ENCODE data around the gene FARP2.
A peak's percentile ranks its signal among the peaks of the same experiment; 100 is the strongest.

FARP2 gene

GRCh38 chr2:241323778-241324177, 32.3 kb upstream of the FARP2 start:
- no peak for DNase-seq (ENCODE audit: low read depth in 2 of 2)

- no peak for DNase-seq (ENCODE audit: low read depth in 2 of 2)
Measured at GRCh38 chr2:241324775-241325174, 31.3 kb upstream of the FARP2 start.

- no peak for DNase-seq (ENCODE audit: low read depth in 2 of 2)
Measured at GRCh38 chr2:241325257-241325656, 30.8 kb upstream of the FARP2 start.

- no peak for DNase-seq (ENCODE audit: low read depth in 2 of 2)
Measured at GRCh38 chr2:241329669-241330615, 26.1 kb upstream of the FARP2 start.

- no peak for DNase-seq (ENCODE audit: low read depth in 2 of 2)
Measured at GRCh38 chr2:241330616-241330981, 25.5 kb upstream of the FARP2 start.

GRCh38 chr2:241334813-241335212, 21.3 kb upstream of the FARP2 start:
- DNase-seq (ENCODE audit: low read depth in 2 of 2), result no peak

- DNase-seq (ENCODE audit: low read depth in 2 of 2), result no peak
Measured at GRCh38 chr2:241339839-241340630, 16.1 kb upstream of the FARP2 start.

GRCh38 chr2:241340631-241341163, 15.4 kb upstream of the FARP2 start:
- no peak for DNase-seq (ENCODE audit: low read depth in 2 of 2)

GRCh38 chr2:241344925-241345651, 11.0 kb upstream of the FARP2 start:
- no peak for DNase-seq (ENCODE audit: low read depth in 2 of 2)

GRCh38 chr2:241349941-241350340, 6.1 kb upstream of the FARP2 start:
- no peak for DNase-seq (ENCODE audit: low read depth in 2 of 2)

GRCh38 chr2:241350530-241350877, 5.6 kb upstream of the FARP2 start:
- no peak for DNase-seq (ENCODE audit: low read depth in 2 of 2)

- DNase-seq (ENCODE audit: low read depth in 2 of 2), result no peak
Measured at GRCh38 chr2:241350878-241351639, 5.0 kb upstream of the FARP2 start.

- DNase-seq (ENCODE audit: low read depth in 2 of 2), result no peak
Measured at GRCh38 chr2:241351640-241352031, 4.4 kb upstream of the FARP2 start.

- DNase-seq (ENCODE audit: low read depth in 2 of 2), result no peak
Measured at GRCh38 chr2:241352227-241352626, 3.9 kb upstream of the FARP2 start.

GRCh38 chr2:241354668-241355658, 1.1 kb upstream of the FARP2 start:
- DNase-seq (ENCODE audit: low read depth in 2 of 2), result peak; percentile 23 to 54

GRCh38 chr2:241356871-241357260, 781 bp downstream of the FARP2 start:
- no peak for DNase-seq (ENCODE audit: low read depth in 2 of 2)

- no peak for DNase-seq (ENCODE audit: low read depth in 2 of 2)
Measured at GRCh38 chr2:241357531-241357930, 1.4 kb downstream of the FARP2 start.

GRCh38 chr2:241358470-241358869, 2.4 kb downstream of the FARP2 start:
- DNase-seq (ENCODE audit: low read depth in 2 of 2), result no peak

GRCh38 chr2:241359481-241360045, 3.5 kb downstream of the FARP2 start:
- DNase-seq (ENCODE audit: low read depth in 2 of 2), result no peak

GRCh38 chr2:241363426-241363825, 7.3 kb downstream of the FARP2 start:
- no peak for DNase-seq (ENCODE audit: low read depth in 2 of 2)
